ENCODE results near the gene POLR2A. TPM values are rescaled to one million over a fixed set of nuclear protein-coding genes. Genes with fewer than 3 reads are reported as not detected.
"Not testable (repeated sequence)": the region's sequence is repeated elsewhere in the genome, so short reads cannot be mapped to it uniquely, and the experiment has no call there.

Gene POLR2A
- total RNA-seq, 1 donor from 2014 or later = 126 TPM

DNA sequence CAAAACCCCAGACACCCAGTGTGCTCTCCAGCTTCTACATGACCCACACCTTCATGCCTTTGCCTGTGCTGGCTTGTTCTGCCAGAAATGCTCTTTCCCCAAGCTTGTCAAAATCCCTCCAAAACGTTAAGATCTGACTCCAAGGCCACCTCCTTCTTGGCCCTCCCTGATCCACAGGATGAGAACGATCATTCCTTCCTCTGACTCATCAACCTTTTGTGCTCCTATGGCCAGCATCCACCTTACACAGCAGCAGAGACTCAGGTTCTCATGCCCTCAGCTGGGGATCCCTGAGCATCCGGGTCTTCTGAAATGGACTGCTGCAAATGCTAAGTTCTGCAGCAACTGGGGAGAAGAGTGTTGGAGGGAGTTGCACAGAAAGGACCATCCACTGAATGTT lies 7.7 kb upstream of the POLR2A start:
- intact Hi-C loops (cut with DNase I) = no loop called here
- ATAC-seq (no peak), DNase-seq (ENCODE audit: low spot score) (no peak)

DNA sequence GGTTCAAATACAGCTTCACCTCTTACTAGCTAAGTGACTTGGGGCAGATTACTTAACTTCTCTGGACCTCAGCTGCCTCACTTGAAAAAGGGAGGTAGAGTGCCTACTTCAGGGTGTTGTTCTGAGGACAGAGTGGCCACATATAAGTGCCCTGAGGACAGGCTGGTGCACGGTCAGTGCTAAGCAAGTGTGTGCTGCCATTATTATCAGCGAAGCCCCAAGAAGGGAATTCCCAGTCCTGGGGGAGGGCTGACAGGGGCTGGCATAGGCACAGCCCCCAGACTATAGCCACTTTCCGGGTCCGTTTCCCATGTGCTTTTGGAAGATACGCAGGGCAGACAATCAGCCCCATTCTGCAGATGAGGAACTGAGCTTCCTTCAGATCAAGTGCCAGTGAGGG lies 7.2 kb upstream of the POLR2A start:
- DNase-seq (ENCODE audit: low spot score) (no peak), ATAC-seq (no peak)
- intact Hi-C loops (cut with DNase I) = no loop called here

GRCh38 chr17:7477392-7478275 lies 6.5 kb upstream of the POLR2A start:
- intact Hi-C loops (cut with DNase I) = no loop called here
- DNase-seq (ENCODE audit: low spot score) (peak; percentile 72), ATAC-seq (peak; percentile 67)

GRCh38 chr17:7478276-7479212 lies 5.6 kb upstream of the POLR2A start:
- ATAC-seq (peak; percentile 8), DNase-seq (ENCODE audit: low spot score) (peak; percentile 77)
- intact Hi-C loops (cut with DNase I) = no loop called here

- intact Hi-C loops (cut with DNase I) = no loop called here
- DNase-seq (ENCODE audit: low spot score) (peak; percentile 82), ATAC-seq (no peak)
Measured at GRCh38 chr17:7479213-7480088, 4.7 kb upstream of the POLR2A start, which contains the start of gene ZBTB4. TSS of gene ZBTB4 (minus strand) at chr17:7479631. CDS start at chr17:7466801, 12,830 bp downstream.

DNA sequence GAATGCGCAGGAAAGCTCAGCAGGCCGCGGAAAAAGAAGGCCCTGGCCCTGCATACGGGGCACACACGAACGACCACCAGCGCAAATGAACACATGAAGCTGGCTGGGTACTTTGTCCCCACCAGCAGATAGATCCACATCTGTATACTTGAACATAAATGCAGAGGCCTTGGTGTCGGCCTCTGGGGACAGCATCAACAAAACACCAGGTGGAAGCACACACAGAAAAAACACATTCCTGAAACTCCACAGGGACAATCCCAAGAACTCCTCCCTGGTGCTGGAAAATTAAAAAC lies 4.1 kb upstream of the POLR2A start:
- intact Hi-C loops (cut with DNase I) = no loop called here
- DNase-seq (ENCODE audit: low spot score) (no peak), ATAC-seq (no peak)

DNA sequence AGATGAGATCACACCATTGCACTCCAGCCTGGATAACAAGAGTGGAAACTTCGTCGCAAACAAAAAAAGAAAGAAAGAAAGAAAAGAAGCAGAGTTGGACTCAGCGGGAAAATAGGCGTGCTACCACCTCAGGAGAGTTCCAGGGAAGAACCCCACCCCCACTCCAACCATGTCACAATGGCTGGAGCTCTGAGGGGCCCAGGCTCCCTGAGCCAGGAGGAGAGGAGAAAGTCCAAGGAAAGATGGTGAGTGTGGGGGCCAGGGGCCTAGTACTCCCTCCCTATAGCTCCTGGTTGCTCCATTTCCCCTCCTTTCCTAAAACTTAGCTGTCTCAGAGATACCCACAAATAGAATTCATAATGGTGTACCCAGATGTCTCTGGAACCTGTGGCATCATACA lies 2.9 kb upstream of the POLR2A start, which contains the start of gene SLC35G6:
Gene SLC35G6, plus strand, starts transcription at position 172 of the 400 bp plus-strand sequence. Its CDS starts 71 bp downstream, at position 243.
- DNase-seq (ENCODE audit: low spot score); ATAC-seq; intact Hi-C loops (cut with DNase I): not testable (repeated sequence)

- DNase-seq (ENCODE audit: low spot score); intact Hi-C loops (cut with DNase I): not testable (repeated sequence)
Measured at GRCh38 chr17:7481842-7482741, 2.1 kb upstream of the POLR2A start.

DNA sequence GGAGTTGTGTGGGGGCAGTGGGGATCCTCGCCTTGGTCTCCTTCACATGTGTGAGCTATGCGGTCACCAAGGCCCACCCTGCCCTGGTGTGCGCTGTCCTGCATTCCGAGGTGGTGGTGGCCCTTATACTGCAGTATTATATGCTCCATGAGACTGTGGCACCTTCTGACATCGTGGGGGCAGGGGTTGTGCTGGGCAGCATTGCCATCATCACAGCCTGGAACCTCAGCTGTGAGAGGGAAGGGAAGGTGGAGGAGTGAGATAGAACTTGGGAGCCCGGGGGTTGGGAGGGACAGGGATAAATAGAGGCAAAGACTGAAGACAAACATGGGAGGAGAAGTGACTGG lies 1.5 kb upstream of the POLR2A start:
- intact Hi-C loops (cut with DNase I); DNase-seq (ENCODE audit: low spot score); ATAC-seq: not testable (repeated sequence)

More at GRCh38 chr17:7481842-7482741, 2.1 kb upstream of the POLR2A start:
- ATAC-seq = not testable (repeated sequence)

DNA sequence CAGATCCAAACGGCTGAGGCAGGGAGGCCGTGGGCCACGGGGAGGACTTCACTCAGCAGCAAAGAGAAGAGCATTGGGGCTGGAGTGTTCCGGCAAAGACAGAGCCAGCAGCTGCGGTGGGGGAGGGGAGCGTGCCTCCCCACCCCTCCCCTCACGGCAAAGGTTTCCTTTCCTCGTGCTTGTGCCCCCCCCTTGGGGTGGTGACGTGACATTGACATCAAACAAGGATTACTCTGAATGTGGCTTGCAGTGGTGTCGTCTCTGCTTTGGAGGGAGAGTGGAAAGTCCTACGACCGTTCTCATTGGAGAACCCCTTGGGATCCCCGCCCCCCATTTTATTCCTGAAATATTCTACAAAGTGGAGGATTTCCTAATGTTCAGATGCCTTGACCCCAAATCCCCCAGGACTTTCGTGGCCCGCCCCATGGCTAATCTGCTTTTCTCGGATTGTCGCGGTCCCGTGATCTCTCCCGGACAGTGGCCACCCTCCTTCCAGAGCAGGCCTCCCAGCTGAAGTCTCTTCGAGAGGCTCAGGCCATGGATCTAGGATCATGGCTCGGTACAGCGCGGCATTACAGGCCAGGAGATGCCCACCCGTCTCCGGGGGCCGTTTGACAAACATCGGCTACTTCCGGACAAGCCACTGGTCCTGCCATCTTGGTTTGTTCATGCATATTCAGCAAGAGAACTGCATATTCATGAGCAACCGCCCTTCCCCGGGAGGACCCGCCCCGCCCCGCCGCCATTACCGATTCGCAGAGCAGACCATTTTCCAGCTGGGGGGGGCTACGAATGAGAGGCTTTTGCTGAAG lies 705 bp upstream of the POLR2A start:
- peak; percentile 97 for DNase-seq (ENCODE audit: low spot score)
- intact Hi-C loops (cut with DNase I) = no loop called here
- ATAC-seq = peak; percentile 82

DNA sequence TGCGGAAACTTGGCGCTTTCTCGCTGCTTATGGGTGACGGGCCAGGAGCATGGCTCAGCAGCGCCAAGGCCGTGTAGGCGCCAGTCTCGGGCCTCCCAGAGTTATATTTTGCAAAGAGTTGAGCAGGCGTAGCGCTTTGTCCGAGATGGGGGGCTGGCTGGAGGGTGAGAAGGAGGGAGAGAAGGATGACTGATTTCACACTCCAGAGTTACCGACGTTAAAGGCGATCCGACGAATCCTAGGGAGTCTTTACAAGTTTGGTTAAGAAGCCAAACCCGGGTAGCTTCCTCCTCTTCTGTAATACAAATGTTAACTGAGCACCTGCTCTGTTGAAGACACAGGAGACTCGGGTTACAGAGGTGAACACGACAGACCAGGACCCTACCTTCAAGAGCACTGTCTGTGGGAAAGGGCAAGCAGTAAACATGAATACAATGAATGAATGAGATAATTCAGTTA lies 782 bp downstream of the POLR2A start:
- intact Hi-C loops (cut with DNase I) = no loop called here

DNA sequence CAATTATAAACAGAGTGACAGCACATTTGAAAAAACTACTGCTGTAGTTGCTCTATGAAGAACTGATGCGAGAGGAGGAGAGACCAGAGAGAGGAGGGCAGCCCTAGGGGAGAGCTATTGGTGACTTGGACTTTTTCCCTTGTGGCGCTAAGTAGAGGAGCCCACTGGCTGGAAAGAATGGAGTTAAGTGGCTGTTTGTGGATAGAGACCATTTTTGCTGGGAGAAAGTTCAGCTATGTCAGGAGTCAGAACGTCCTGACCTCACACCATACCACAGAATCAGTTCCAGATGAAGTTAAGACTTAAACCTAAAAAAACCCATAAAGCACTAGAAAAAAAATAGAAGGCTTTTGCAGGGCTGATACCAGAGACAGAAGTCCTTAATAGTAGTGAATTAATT lies 2.0 kb downstream of the POLR2A start:
- intact Hi-C loops (cut with DNase I) = no loop called here
- no peak for ATAC-seq
- DNase-seq (ENCODE audit: low spot score) = no peak

More for the DNA sequence above, 782 bp downstream of the POLR2A start:
- ATAC-seq = no peak
- DNase-seq (ENCODE audit: low spot score) = no peak

DNA sequence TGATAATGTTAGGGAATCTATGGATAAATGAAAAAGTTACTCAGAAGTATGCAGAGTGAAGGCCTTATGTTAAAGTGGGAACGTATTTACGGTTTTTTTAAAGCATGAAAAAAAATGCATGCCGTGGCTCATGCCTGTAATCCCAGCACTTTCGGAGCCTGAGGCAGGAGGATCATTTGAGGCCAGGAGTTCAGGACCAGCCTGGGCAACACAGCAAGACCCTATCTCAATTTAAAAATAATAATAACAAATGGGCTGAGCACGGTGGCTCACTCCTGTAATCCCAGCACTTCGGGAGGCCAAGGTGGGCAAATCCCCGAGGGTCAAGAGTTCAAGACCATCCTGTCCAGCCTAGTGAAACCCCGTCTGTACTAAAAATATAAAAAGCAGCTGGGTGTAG lies 6.0 kb downstream of the POLR2A start:
- DNase-seq (ENCODE audit: low spot score) (no peak), ATAC-seq (no peak)
- intact Hi-C loops (cut with DNase I) = no loop called here

- no peak for DNase-seq (ENCODE audit: low spot score)
- ATAC-seq = no peak
- intact Hi-C loops (cut with DNase I) = no loop called here
Measured at GRCh38 chr17:7491583-7491982, 7.4 kb downstream of the POLR2A start.

DNA sequence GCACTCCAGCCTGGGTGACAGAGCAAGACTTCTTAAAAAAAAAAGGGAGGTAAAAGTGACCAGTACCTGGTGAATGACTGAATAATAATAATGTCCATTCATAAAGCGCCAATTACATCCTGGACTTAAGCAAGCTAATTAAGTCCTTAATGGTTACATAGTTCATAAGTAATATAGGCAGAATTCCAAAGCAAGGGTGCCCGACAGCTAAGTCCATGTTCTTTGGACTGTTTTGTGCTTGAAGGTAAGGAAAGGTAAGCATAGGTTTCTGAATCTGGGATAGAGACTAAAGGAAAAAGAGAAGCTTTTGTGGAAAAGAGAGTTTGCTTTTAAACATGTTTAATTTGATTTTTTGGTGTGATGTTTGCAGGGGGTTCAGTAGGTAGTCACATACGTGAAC lies 9.8 kb downstream of the POLR2A start:
- intact Hi-C loops (cut with DNase I) = no loop called here
- ATAC-seq (no peak), DNase-seq (ENCODE audit: low spot score) (no peak)

- no peak for ATAC-seq
Measured at GRCh38 chr17:7495906-7496434, 11.8 kb downstream of the POLR2A start.

More at GRCh38 chr17:7495906-7496434, 11.8 kb downstream of the POLR2A start:
- intact Hi-C loops (cut with DNase I) = no loop called here
- no peak for DNase-seq (ENCODE audit: low spot score)
